GM18498 (cell line): Measurements from ENCODE around the gene CERKL.
"Not testable (repeated sequence)": the region's sequence is repeated elsewhere in the genome, so short reads cannot be mapped to it uniquely, and the experiment has no call there.

ENCODE experiments used
- ATAC-seq: cut with Tn5 transposase; IDR thresholded peaks from one replicate; pipeline ENCODE4 v1.9.1; 2021; ENCODE audit warnings: mild to moderate bottlenecking, moderate library complexity; ENCODE audit not compliant: unreplicated experiment

The CERKL gene, protein sequence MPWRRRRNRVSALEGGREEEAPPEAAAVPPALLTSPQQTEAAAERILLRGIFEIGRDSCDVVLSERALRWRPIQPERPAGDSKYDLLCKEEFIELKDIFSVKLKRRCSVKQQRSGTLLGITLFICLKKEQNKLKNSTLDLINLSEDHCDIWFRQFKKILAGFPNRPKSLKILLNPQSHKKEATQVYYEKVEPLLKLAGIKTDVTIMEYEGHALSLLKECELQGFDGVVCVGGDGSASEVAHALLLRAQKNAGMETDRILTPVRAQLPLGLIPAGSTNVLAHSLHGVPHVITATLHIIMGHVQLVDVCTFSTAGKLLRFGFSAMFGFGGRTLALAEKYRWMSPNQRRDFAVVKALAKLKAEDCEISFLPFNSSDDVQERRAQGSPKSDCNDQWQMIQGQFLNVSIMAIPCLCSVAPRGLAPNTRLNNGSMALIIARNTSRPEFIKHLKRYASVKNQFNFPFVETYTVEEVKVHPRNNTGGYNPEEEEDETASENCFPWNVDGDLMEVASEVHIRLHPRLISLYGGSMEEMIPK

DNA sequence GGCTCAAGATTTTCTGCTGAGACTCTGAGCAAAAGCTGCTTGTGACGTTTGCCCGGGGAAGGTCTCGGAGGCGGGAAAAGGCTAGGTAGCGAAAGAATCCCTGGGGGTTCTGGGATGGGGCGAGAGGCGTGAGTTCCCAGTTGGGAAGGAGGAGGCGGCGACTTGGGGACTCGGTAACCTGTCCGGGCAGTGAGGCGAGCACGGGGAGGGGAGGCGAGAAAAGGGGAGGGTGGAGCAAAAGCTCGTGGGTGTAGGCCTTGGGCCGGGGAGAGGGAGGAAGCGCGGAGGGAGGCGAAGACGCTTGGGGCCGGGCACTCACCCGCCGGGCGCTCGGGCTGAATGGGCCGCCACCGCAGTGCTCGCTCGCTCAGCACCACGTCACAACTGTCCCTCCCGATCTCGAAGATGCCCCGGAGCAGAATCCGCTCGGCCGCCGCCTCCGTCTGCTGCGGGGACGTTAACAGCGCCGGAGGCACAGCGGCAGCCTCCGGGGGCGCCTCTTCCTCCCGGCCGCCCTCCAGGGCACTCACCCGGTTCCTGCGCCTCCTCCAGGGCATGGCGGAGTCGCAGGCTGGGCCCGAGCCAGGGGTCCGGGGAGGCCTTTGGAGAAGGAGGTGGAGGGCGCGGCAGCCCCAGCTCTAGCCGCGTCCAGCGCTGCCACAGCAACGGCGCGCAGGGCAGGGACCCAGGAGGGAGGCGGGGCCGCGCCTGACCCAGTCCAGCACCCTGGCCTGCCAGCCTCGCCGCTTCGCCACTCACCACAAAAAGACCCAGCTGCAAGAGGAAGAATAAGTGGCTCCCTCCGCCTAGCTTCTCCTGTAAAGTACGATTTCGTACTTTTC, at the start of gene CERKL:
Gene CERKL (minus strand): TSS at position 656 of the 842 bp plus-strand sequence. CDS start 99 bp downstream, at position 557.
- peak; percentile 95 for ATAC-seq

DNA sequence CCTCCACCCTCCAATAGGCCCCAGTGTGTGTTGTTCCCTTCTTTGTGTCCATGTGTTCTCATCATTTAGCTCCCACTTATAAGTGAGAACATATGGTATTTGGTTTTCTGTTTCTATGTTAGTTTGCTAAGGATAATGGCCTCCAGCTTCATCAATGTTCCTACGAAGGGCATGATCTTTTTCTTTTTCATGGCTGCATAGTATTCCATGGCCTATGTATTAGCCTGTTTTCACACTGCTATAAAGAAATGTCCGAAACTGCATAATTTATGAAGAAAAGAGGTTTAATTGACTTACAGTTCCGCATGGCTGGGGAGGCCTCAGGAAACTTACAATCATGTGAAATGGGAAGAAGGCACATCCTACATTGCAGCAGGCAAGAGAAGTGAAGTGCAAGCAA, 45.6 kb upstream of the CERKL start:
- not testable (repeated sequence) for ATAC-seq

DNA sequence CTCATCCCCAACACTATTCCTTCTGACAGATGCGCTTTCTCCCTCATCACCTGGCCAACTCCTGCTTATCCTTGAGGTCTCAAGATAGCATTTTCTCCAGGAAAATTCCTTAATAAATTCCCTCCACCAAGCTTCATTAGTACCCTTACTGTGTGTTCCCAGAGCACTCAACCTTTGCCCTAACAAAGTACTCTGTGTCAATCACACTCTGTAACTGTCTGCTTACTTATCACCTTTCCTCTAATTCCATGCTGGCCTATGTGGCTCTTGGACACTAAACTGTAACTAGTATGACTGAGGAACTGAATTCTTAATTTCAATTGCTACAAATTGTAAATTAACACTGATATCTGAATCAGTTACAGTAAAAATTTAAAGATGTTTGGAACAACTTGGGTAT, 41.3 kb upstream of the CERKL start:
- ATAC-seq, result no peak

DNA sequence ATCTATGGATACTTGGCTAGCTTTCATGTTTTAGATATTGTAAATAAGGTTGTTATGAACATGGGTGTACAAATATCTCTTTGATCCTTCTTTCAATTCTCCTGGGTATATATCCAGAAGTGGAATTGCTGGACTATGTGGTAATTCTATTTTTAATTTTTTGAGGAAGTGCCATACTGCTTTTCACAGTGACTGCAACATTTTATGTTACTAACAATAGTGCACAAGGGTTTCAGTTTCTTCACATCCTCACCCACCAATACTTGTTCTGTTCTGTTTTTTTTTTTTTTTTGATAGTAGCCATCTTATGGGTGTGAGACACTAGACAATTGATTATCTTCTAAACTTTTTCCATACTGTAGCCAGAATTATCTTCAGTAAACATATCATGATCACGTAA, 40.7 kb upstream of the CERKL start:
- ATAC-seq, result peak; percentile 57

DNA sequence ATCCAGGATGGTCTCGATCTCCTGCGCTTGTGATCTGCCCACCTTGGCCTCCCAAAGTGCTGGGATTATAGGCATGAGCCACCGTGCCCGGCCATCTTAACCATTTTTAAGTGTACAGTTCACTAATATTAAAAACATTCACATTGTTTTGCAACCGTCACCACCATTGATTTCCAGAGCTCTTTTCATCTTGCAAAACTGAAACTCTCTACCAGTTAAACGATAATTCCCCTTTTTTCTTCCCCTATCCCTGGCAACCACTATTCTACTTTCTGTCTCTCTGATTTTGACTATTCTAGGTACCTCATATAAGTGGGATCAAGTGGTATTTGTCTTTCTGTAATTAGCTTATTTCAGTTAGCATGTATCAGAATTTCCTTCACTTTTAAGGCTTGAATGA, 40.2 kb upstream of the CERKL start:
- ATAC-seq, result peak; percentile 15

DNA sequence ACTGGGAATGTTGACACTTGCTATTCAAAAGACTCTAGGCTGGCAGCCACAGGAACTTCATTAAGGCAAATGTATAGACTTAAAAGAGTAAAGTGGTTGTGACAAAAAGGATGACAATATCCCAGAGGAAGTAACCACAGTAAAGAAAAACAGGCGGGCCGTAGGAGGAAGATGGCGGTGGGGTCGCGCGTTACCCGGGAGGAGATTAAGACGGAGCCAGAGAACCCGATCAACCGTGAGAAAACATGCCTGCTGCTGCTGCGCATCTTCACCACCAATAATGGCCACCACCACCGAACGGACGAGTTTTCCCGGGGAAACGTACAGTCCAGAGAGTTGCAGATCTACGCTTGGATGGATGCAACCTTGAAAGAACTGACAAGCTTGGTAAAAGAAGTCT, 37.4 kb upstream of the CERKL start:
- ATAC-seq, result no peak

DNA sequence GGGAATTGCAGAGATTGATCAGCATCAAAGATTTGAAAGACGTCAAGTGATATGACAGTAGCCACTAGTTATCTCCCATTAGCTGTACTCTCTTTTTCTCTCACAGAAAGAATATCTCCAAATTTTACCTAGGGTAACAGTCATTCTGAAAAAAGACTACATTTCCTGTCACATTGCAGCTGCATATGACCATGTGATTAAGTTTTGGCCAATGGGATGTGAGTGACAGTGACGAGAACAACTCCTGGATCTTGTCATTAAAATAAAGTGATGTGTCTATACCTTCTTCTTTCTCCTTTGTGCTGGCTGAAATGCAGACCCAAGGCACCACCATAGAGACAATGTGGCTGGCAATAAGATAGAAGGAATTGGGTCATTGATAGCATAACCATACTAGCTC, 34.0 kb upstream of the CERKL start:
- ATAC-seq, result no peak

DNA sequence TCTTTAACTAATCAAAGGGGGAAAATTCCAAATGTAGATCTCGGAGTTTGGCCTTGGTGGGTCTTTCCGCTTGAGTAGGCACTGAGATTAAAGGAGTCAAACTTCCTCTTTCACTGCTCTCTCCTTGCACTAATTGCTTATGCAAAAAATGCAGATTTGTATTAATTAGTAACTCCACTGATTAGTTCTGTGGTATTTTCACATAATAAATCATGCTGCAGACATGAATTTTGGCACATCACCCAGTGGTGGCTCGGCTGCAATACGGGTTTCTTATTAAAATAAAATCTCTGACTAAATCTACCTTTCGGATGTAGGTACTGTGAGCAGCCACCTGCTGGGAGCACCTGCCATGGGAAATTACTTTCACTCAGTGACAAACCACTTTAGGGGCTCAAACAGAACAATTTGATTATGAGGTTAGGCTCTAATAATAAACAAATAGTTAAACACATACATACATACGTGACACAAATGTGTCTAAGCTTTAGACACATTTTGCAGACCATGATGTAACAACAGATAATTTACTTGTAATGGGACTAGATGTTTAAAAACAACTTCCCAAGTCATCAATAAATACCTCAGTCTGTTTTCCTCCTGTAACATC, 29.8 kb upstream of the CERKL start:
- no peak for ATAC-seq

DNA sequence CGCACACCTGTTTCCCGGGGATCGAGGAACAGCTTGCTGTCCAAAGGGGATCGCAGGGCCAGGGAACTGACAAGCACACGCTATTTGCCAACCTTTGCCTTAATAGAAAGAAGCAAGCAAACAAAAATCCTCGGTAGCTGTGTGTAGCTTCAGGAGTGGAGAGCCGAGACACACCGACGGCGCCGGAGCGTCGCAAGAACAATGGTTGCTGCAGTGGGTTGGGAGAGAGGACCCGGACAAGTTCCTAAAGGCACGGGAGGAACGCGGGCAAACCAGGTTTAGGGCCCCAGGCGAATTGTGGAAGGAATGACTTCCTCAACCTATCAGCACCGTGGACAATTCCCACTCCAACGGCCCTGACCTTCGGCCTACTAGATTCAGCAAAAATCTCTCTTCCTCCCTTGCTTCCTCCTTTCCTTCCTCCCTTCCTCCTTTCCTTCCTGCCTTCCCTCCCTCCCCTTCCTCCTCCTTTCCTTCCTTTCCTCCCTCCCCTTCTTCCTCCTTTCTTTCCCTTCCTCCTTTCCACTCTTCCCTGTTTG, 28.3 kb upstream of the CERKL start:
- ATAC-seq, result no peak

DNA sequence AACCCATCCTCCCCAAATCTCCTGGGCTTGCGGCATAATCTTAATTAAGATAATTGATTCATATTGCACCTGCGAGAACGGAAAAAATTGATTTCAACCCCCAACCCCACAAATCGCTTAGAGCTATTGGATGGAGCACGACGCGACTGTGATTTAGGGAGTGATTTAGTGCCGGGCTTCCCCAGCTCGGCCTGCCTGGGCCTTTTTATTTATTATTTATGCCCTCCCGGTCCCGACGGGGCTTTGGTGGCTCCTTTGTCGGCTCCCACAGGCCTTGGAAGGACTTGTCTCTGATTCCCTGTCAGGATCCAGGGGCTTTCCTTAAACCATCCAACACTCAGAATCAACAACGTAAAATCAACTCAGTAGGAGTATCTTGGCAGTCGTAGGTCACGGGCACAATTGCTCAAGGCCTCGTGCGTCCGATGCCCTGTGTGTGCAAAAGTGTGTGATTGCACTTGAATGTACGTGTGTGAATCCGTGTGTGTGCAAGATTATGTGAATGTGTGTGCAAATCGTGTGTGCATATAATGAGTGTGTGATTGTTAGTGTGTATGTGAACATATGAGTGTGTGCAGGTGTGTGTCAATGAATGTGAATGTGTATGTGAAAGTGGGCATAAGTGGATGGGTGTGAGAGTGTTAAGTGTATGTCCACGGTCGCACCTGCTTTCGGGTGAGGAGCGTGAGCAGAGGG, 27.7 kb upstream of the CERKL start:
- ATAC-seq, result no peak

DNA sequence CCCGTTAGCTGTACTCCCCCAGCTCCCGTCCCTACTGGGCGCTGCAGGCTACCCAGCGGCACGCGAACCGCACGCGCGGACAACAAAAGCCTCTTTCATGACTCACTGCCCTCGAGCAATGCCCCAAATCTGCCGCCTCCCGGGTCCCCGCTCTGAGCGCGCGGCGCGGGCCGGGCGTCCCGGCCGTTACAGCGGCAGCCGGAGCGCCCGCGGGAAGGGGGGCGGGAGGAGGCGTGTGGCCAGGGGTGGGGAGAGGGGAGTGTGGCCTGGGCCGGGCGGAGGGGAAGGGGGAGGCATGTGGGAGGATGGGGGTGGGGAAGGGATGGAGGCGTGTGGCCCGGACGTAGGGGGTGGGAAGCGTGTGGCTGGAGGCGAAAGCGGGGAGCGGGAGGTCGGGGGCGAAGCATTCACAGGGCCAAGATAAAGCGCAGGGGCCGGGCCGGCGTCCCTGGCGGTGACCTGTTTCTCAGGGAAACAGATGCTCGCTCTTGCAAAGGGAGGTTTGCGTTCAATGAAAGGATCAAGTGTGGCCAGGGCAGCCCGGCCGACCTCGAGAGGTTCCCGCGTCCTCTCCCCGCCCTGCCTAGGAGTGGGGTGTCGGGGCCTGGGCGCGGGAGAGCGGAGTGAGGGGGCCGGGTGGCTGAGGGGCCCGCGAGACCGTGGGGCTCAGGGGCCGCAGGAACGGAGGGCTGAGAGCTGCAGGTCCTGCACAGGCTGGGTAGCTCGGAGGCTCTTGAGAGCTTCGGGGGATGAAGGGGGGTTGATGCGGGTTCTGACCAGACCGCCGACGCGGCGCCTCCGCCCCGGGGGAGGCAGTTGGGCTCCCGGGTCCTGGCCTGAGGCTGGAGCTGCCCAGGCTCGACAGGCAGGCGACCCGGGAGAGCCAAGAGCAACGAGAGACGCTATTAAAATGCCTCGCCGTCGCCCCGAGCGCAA, 26.9 kb upstream of the CERKL start:
- no peak for ATAC-seq

DNA sequence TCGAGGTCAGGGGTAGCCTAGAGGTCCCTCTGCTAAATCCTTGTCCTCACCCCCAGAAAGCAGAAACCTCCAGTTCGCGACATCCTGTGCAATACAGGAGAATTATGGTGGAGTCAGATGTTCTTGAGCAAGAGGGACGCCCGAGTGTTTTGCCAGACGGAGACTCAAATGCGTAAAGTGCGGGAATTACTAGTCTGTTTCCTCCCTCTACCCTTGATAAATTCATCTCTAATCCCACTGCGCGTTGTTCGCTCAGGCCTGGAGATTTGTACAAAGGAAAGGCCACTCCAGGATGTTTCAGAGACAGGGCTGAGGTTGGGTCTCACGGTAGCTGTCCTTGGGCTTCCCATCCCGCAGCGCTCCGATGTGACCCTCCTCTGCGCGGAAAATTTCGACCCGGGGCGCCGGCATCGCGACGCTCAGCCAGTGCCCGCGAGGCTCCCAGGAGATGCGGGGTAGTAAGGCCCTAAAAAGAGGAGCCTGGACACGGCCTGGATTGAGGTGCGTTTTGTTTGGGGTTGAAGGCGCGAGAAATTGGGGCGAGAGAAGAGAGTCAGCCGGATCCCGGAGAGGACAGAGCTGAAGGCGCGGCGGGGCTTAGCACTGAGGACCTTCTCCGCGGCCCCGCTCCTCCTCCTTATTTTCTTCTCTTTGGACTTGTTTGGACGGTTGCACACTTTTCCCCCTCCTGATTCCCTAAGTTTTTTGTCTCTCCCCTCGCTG, 26.1 kb upstream of the CERKL start:
- ATAC-seq, result no peak

DNA sequence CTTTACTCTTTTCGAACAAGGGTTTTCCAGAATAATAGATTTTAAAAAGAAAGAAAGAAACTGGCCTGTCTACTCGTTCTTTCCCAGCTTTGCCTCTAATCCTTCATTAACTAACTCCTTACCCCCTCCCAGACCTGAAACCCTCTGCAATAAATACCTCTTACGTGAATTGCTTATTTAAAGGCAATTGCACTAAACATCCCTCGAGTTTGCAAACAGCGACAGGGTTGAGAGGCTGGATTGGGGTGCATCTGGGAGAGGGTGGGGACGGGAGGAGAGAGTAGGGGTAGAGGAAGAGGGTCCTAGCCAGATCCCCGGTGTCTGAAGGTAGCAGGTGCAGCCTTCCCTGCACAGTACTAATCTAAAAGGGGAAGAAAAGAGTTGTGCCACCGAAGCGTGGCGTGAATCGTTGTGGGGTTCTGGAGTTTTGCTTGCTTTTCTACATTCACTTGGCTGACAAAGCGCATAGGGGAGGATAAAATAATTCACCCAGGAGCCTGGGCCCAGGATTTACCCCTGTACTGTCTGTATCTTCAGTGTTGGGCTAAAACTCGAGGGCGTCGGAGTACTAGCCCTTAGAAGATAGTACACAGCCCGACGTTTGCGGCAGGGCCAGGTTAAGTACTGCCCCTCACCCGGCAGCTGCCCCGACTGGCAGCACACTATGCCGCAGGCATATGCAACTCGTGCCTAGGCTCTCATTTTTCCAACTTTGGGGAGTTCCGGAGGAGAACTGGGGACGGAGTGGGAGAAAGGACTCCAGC, 25.3 kb upstream of the CERKL start:
- ATAC-seq, result no peak

DNA sequence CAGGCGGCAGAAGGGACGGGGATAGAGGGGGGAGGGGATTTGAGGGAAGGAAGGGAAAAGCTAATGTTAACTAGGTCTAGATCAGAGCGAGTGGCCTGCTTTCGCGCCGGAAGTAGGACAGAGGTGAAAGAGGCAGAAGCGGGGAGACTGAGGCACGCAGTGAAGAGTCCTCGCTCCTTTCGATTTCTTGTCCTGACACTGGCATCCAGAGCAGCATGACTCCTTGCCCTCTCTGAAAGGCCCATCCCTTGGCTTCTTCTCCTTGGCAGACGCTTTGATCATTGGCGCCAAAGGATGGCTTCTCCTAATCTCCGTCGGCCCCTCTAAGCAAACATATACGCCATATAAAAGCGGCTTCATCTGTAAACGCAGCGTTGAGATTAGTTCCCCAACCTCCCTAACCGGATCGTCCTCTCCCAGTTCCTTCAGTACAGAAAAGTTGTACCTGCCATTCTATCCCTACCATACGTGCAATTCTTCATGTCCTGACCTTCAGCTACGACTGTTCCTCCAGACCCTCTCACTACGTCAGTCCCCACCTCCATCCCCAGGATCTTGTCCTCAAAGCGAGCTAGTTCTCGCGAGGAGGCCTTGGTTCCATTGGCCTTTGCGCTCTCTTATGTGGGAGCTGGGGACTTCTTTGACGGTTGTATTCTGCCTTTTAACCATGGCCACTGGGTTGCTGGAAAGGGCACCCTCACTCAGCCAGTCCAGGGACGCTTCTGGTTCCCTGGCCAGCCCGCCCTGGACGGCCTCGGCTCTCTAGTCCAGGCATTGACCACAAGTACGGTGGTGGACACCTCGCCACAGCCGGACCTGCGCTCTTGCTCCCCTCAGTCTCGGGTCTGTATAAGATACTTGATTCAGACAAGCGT, 24.3 kb upstream of the CERKL start:
- ATAC-seq, result no peak

DNA sequence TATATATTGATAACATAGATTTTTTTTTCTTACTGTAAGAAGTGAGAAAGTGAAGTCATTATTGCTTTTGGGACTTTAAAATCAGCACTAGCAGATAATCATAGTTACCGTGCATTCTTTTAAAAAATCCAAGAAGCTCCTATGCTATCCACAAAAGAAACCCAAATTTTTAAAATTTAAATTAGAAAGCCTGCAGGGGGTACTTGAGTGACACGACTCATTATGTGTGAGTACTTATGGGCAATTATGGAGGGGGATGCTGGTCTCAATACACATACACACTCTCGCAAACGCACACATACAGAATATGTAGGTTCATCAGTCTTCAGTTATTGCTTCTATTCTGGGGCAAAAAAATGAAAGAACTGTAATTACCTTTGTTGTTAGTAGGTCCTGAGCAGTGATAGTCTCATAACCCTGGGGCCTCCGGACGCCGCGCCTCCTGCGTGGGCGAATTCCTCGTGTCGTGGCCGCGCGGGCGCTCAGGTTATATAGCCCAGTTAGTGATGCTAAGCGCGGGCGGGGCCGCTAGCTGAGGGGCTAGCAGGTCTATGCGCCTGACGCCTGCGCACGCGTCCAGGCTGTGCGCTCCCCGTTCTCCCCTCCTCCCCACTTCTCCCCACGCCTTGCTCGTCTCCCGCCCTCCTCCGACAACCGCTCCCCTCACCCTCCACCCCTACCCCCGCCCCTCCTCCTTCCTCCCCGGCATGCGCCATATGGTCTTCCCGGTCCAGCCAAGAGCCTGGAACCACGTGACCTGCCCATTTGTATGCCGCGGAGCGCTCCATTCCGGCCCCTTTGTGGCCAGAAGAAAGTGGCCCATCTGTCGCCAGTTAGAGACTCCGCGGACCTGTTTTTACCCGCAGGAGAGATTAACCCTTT, 23.4 kb upstream of the CERKL start, which contains the start of gene NEUROD1:
Gene NEUROD1 (minus strand): TSS at position 463 of the 882 bp plus-strand sequence. CDS start 1,657 bp downstream, outside the sequence.
- no peak for ATAC-seq

DNA sequence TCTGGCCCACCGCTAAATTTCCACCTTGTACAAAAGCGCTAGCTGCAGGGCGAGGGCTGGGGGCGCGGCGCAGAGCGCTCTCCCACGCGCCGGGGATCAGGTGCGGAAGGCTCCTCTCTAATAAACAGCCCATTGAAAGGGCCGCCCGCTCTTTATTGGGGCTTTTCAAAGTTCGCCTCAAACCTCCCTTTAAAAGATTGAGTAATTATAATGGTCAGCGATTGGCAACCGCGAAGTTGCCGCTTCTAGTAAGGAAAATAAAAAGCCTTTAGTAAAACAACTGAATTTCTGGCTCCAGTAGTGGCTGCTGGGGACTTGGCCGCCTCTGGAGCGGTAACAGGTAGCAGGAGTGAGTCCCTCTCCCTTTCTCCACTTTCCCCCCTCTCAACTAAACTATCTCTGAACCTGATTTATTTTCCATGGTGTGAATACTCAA, 22.7 kb upstream of the CERKL start:
- no peak for ATAC-seq
